ENCODE measurements around the gene TIAM1. TPM values are rescaled to one million over a fixed set of nuclear protein-coding genes. Genes with fewer than 3 reads are reported as not detected.

Gene TIAM1
- total RNA-seq, 1 donor from 2014 or later: 35.4 TPM

DNA sequence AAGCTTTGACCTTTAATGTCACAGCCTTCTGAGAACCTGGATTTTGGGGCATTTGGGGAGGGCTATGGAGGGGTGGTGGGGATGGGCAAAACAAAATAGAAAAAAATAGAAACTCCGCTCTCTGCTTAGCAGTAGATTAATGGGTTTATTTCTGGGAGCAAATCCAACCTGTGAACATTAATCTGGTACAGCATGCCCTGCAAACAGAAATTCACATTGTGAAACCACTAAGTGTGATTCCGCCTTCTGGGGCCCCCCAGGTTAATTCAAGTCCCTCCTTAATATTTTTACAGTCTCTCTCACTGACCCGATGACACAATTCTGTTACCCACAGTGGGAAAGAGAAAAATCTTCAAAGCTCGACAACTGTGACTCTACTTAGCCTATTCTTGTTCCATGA lies 76.4 kb downstream of the TIAM1 start:
- TF ChIP-seq, protein P1, sequence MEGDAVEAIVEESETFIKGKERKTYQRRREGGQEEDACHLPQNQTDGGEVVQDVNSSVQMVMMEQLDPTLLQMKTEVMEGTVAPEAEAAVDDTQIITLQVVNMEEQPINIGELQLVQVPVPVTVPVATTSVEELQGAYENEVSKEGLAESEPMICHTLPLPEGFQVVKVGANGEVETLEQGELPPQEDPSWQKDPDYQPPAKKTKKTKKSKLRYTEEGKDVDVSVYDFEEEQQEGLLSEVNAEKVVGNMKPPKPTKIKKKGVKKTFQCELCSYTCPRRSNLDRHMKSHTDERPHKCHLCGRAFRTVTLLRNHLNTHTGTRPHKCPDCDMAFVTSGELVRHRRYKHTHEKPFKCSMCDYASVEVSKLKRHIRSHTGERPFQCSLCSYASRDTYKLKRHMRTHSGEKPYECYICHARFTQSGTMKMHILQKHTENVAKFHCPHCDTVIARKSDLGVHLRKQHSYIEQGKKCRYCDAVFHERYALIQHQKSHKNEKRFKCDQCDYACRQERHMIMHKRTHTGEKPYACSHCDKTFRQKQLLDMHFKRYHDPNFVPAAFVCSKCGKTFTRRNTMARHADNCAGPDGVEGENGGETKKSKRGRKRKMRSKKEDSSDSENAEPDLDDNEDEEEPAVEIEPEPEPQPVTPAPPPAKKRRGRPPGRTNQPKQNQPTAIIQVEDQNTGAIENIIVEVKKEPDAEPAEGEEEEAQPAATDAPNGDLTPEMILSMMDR (IDR thresholded peaks at IDR 0.05; ENCODE audit: unreplicated experiment): no peak
- Mint-ChIP-seq H3K9me3 (ENCODE audit: low read depth) (no peaks in the 10 kb centered on the region), H3K4me3 (ENCODE audit: low read depth) (no peak overlapping the region), H3K4me1 (ENCODE audit: low read depth) (no peaks in the 10 kb centered on the region), H3K27me3 (no peaks in the 10 kb centered on the region), H3K36me3 (ENCODE audit: insufficient read depth) (peaks cover 5% of the 10 kb centered on the region), H3K27ac (no peak overlapping the region)
- DNase-seq (ENCODE audit: low spot score, unreplicated experiment): no peak

DNA sequence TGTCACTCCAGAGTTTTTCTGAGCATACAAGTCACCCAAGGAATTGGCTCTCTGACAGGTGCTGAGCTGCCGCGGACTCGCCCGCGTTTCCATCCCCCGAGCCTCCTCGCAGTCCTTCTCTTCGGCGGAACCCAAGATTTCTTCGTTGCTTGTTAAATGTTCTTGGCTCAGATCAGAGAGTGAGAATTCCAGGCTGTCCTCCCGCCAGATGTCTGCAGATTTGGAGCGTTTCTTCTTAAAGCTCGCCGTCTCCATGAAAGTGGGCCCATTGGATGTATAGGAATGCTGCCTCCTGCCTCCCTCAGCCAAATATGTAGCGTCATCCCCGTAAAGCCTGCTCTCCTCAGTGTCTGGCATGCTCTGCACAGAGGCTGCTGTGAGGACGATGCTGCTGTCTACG lies 77.8 kb downstream of the TIAM1 start:
- Mint-ChIP-seq H3K4me1 (ENCODE audit: low read depth) (no peaks in the 10 kb centered on the region), H3K27me3 (no peaks in the 10 kb centered on the region), H3K36me3 (ENCODE audit: insufficient read depth) (peaks cover 4% of the 10 kb centered on the region), H3K4me3 (ENCODE audit: low read depth) (no peak overlapping the region), H3K9me3 (ENCODE audit: low read depth) (no peaks in the 10 kb centered on the region), H3K27ac (no peak overlapping the region)
- no peak for DNase-seq (ENCODE audit: low spot score, unreplicated experiment)
- TF ChIP-seq, protein P1 (IDR thresholded peaks at IDR 0.05; ENCODE audit: unreplicated experiment): no peak

DNA sequence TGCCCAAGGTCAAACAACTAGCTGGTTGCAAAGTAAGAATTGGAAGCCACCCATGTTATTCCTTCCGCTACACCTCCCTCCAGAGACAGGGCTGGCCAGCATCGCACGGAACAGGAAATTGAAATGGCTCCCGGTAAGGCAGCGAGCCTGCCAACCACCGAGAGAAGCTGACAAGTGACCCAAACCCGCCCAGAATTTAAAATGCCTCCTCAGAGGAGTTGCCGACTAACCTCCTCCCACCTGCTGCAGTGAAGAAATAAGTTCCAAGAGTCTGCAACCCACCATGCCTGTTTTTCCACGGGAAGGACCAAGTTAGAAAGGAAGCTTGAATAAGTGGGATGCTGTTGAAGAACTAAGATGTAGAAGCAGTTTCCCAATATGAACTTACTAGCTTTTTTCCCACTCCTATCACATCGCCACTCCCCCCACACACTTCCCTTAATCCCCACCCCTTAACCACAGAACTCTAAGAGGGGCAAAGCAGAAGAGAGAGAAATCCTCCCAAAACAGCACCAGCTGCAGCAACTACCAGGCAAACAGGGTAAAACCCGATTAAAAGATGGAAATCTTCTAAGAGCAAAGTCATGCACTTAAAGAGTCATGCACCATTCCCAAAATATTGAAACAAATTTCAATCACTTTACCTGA lies 78.6 kb downstream of the TIAM1 start:
- Mint-ChIP-seq H3K36me3 (ENCODE audit: insufficient read depth) (peaks cover 4% of the 10 kb centered on the region), H3K27me3 (no peaks in the 10 kb centered on the region), H3K27ac (peak overlapping the region; percentile 10), H3K4me3 (ENCODE audit: low read depth) (no peak overlapping the region), H3K4me1 (ENCODE audit: low read depth) (peaks cover 4% of the 10 kb centered on the region), H3K9me3 (ENCODE audit: low read depth) (no peaks in the 10 kb centered on the region)
- no peak for DNase-seq (ENCODE audit: low spot score, unreplicated experiment)
- TF ChIP-seq, protein P1 (IDR thresholded peaks at IDR 0.05; ENCODE audit: unreplicated experiment): no peak

DNA sequence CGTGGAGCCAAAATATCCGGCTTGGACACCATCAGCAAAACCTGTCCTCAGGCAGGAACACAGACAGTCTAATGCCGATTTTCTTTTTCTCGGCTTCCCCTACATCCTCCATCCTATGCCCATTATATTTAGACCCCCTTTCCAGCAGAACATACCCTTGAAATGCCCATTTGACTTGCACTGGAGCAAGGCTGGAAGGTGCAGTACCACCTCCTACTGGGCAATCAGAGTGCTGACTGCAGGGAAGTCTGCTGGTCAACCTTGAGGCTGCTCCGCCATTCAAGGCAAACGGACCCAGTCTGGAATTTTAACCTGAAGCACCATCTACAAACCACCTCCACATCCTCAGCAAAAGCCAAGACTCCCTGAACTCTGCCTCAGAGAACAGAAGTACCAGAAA lies 79.5 kb downstream of the TIAM1 start:
- H3K9me3 Mint-ChIP-seq (ENCODE audit: low read depth): no peaks in the 10 kb centered on the region
- DNase-seq (ENCODE audit: low spot score, unreplicated experiment): no peak
- TF ChIP-seq, protein P1 (IDR thresholded peaks at IDR 0.05; ENCODE audit: unreplicated experiment): no peak
- peaks cover 4% of the 10 kb centered on the region for H3K36me3 Mint-ChIP-seq (ENCODE audit: insufficient read depth)
- H3K27ac Mint-ChIP-seq: no peak overlapping the region
- no peak overlapping the region for H3K4me3 Mint-ChIP-seq (ENCODE audit: low read depth)
- peaks cover 5% of the 10 kb centered on the region for H3K4me1 Mint-ChIP-seq (ENCODE audit: low read depth)
- no peaks in the 10 kb centered on the region for H3K27me3 Mint-ChIP-seq

DNA sequence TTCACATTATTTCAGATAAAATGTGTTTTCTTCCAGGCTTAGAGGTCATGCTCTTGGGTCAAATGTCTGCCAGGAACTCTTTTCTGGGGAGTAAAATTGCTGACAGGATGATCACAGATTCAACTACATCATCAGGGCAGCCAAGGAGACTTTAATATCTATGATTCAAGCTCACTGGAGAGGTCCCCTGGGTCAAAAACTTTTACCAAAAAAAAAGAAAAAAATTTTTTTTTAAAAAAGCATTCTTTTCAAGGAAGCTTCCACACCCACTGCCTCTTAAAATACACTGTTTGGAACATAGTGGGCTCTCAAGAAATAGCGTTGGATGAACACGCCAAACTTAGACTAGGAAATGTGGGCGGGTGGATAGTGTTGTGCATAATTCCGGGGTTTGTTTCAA lies 81.3 kb downstream of the TIAM1 start:
- Mint-ChIP-seq H3K4me1 (ENCODE audit: low read depth) (peaks cover 5% of the 10 kb centered on the region), H3K4me3 (ENCODE audit: low read depth) (no peak overlapping the region), H3K9me3 (ENCODE audit: low read depth) (no peaks in the 10 kb centered on the region), H3K27me3 (no peaks in the 10 kb centered on the region), H3K36me3 (ENCODE audit: insufficient read depth) (peaks cover 4% of the 10 kb centered on the region), H3K27ac (no peak overlapping the region)
- no peak for DNase-seq (ENCODE audit: low spot score, unreplicated experiment)
- TF ChIP-seq, protein P1 (IDR thresholded peaks at IDR 0.05; ENCODE audit: unreplicated experiment): no peak

Data from progenitor cell of endocrine pancreas (in vitro differentiated cells).